A549 (cell line): ENCODE measurements around the gene ORC6.

ENCODE experiments used
- CEBPB ChIP-seq, 2 experiments: fragments of >200 bp in 1 of 2; sonication (Bioruptor Twin) in 1 of 2; formaldehyde crosslinking in 1 of 2; IDR thresholded peaks; 2 replicates each; pipeline ENCODE4 v1.6.1; 2012 to 2016
- ESRRA ChIP-seq: fragments of 150-350 bp; IDR thresholded peaks from 2 replicates; pipeline ENCODE4 v1.6.1; 2014; ENCODE audit warnings: mild to moderate bottlenecking, low read length, borderline replicate concordance
- FOSL2 ChIP-seq, 2 experiments: fragments of 450-650 bp in 1 of 2; fragments of >200 bp in 1 of 2; sonication (Bioruptor Twin) in 1 of 2; formaldehyde crosslinking; IDR thresholded peaks; 2 replicates each; pipeline versions ENCODE4 v1.5.0 to v1.6.1; 2016 to 2020; ENCODE audit warnings: mild to moderate bottlenecking in 1 of 2, moderate library complexity in 1 of 2
- JUNB ChIP-seq: fragments of >200 bp; sonication (Bioruptor Twin); formaldehyde crosslinking; IDR thresholded peaks from 2 replicates; pipeline ENCODE4 v1.6.1; 2016
- MAZ ChIP-seq: fragments of 150-350 bp; IDR thresholded peaks from 2 replicates; pipeline ENCODE4 v1.6.1; 2014; ENCODE audit warnings: antibody characterized with exemption, low read depth, low read length, borderline replicate concordance
- RCOR1 ChIP-seq: fragments of 150-350 bp; IDR thresholded peaks from 2 replicates; pipeline ENCODE4 v1.6.1; 2014; ENCODE audit warnings: antibody characterized with exemption, low read length, low read depth
- SMC3 ChIP-seq: fragments of >200 bp; sonication (Bioruptor Twin); formaldehyde crosslinking; IDR thresholded peaks from 3 replicates; pipeline ENCODE4 v1.6.1; 2018; ENCODE audit warnings: inconsistent platforms
- TFCP2L1 ChIP-seq: fragments of 250-450 bp; sonication (Bioruptor Pico); IDR thresholded peaks from 2 replicates; pipeline ENCODE4 v1.5.0; 2021; ENCODE audit warnings: mild to moderate bottlenecking
- TF ChIP-seq, protein P1 (sequence below): fragments of 150-350 bp; IDR thresholded peaks from 2 replicates; pipeline ENCODE4 v1.6.1; 2014; ENCODE audit warnings: low read depth, mild to moderate bottlenecking, low read length
- TF ChIP-seq, protein P2 (sequence below): fragments of >200 bp; sonication (Bioruptor Twin); formaldehyde crosslinking; IDR thresholded peaks from 3 replicates; pipeline ENCODE4 v1.5.1; 2016

- TF ChIP-seq FOSL2 (IDR thresholded peaks at IDR 0.05) (no peak), FOSL2 (CRISPR knock-in tag; IDR thresholded peaks at IDR 0.05) (no peak), ESRRA (no peak), MAZ (no peak), SMC3 (no peak), RCOR1 (no peak), CEBPB (IDR thresholded peaks at IDR 0.05) (no peak), JUNB (no peak), TFCP2L1 (CRISPR knock-in tag) (no peak)
- TF ChIP-seq, protein P1, sequence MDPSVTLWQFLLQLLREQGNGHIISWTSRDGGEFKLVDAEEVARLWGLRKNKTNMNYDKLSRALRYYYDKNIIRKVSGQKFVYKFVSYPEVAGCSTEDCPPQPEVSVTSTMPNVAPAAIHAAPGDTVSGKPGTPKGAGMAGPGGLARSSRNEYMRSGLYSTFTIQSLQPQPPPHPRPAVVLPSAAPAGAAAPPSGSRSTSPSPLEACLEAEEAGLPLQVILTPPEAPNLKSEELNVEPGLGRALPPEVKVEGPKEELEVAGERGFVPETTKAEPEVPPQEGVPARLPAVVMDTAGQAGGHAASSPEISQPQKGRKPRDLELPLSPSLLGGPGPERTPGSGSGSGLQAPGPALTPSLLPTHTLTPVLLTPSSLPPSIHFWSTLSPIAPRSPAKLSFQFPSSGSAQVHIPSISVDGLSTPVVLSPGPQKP = no peak
- TF ChIP-seq, protein P2, sequence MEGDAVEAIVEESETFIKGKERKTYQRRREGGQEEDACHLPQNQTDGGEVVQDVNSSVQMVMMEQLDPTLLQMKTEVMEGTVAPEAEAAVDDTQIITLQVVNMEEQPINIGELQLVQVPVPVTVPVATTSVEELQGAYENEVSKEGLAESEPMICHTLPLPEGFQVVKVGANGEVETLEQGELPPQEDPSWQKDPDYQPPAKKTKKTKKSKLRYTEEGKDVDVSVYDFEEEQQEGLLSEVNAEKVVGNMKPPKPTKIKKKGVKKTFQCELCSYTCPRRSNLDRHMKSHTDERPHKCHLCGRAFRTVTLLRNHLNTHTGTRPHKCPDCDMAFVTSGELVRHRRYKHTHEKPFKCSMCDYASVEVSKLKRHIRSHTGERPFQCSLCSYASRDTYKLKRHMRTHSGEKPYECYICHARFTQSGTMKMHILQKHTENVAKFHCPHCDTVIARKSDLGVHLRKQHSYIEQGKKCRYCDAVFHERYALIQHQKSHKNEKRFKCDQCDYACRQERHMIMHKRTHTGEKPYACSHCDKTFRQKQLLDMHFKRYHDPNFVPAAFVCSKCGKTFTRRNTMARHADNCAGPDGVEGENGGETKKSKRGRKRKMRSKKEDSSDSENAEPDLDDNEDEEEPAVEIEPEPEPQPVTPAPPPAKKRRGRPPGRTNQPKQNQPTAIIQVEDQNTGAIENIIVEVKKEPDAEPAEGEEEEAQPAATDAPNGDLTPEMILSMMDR = no peak
Measured at GRCh38 chr16:46732561-46732960, 43.1 kb downstream of the ORC6 start.
